HAP-1 (cell line): ENCODE data around the gene CARMIL3.
A peak's percentile ranks its signal among the peaks of the same experiment; 100 is the strongest.

Source experiments
- DNase-seq, 2 experiments: peaks; one replicate each; pipeline ENCODE4 v3.0.0-alpha.2; 2016 to 2020; ENCODE audit warnings: low spot score in 2 of 2
- H3K27me3 ChIP-seq: fragments of 250-450 bp; sonication (Bioruptor Pico); 2 replicates; pipeline ENCODE4 v1.5.1; 2020; ENCODE audit warnings: low read depth, mild to moderate bottlenecking, moderate library complexity
- H3K36me3 ChIP-seq: fragments of 250-450 bp; sonication (Bioruptor Pico); replicated peaks from 2 replicates; pipeline ENCODE4 v1.5.1; 2020; ENCODE audit warnings: mild to moderate bottlenecking
- H3K4me1 ChIP-seq: fragments of 250-450 bp; sonication (Bioruptor Pico); 2 replicates; pipeline ENCODE4 v1.5.1; 2020; ENCODE audit warnings: mild to moderate bottlenecking
- H3K4me3 ChIP-seq: fragments of 250-450 bp; sonication (Bioruptor Pico); 2 replicates; pipeline ENCODE4 v1.5.1; 2020; ENCODE audit warnings: mild to moderate bottlenecking, moderate library complexity
- H3K9me3 ChIP-seq: fragments of 250-450 bp; sonication (Bioruptor Pico); 2 replicates; pipeline ENCODE4 v1.5.1; 2020; ENCODE audit warnings: mild to moderate bottlenecking, moderate library complexity
- in situ Hi-C: fragments of 300-500 bp; cut with MboI; formaldehyde crosslinking; loops from 3 replicates; pipeline ENCODE4 v1.14.3; 2020; ENCODE audit warnings: low sequenced_read_pairs, inconsistent platforms, mixed read lengths

Gene CARMIL3

GRCh38 chr14:24082411-24083080, 30.7 kb downstream of the CARMIL3 start:
- in situ Hi-C loops, result no loop called here
- H3K4me1 ChIP-seq, result no peaks in the 10 kb centered on the region

GRCh38 chr14:24083462-24083861, 31.7 kb downstream of the CARMIL3 start:
- DNase-seq, result no peak
- H3K36me3 ChIP-seq, result no peaks in the 10 kb centered on the region
- no peaks in the 10 kb centered on the region for H3K27me3 ChIP-seq
- H3K4me1 ChIP-seq, result no peaks in the 10 kb centered on the region
- no peak overlapping the region for H3K4me3 ChIP-seq
- in situ Hi-C loops, result no loop called here
- H3K9me3 ChIP-seq, result no peaks in the 10 kb centered on the region

More at GRCh38 chr14:24082411-24083080, 30.7 kb downstream of the CARMIL3 start:
- H3K36me3 ChIP-seq, result no peaks in the 10 kb centered on the region
- H3K27me3 ChIP-seq, result no peaks in the 10 kb centered on the region
- DNase-seq, result no peak
- H3K9me3 ChIP-seq, result no peaks in the 10 kb centered on the region
- H3K4me3 ChIP-seq, result no peak overlapping the region

- H3K9me3 ChIP-seq, result no peaks in the 10 kb centered on the region
- in situ Hi-C loops, result no loop called here
- H3K36me3 ChIP-seq, result no peaks in the 10 kb centered on the region
- no peak overlapping the region for H3K4me3 ChIP-seq
- no peaks in the 10 kb centered on the region for H3K4me1 ChIP-seq
- no peaks in the 10 kb centered on the region for H3K27me3 ChIP-seq
- no peak for DNase-seq
Observed at GRCh38 chr14:24084440-24084839, 32.6 kb downstream of the CARMIL3 start.

GRCh38 chr14:24085215-24085614, 33.4 kb downstream of the CARMIL3 start:
- H3K27me3 ChIP-seq, result no peaks in the 10 kb centered on the region
- no peaks in the 10 kb centered on the region for H3K36me3 ChIP-seq
- no peaks in the 10 kb centered on the region for H3K9me3 ChIP-seq
- H3K4me3 ChIP-seq, result no peak overlapping the region
- DNase-seq, result no peak
- H3K4me1 ChIP-seq, result no peaks in the 10 kb centered on the region
- in situ Hi-C loops, result no loop called here

GRCh38 chr14:24086193-24086955, 34.6 kb downstream of the CARMIL3 start:
- in situ Hi-C loops, result no loop called here
- H3K36me3 ChIP-seq, result no peaks in the 10 kb centered on the region
- H3K4me3 ChIP-seq, result no peak overlapping the region
- no peak for DNase-seq
- no peaks in the 10 kb centered on the region for H3K4me1 ChIP-seq
- no peaks in the 10 kb centered on the region for H3K9me3 ChIP-seq
- no peaks in the 10 kb centered on the region for H3K27me3 ChIP-seq

- in situ Hi-C loops, result no loop called here
- H3K36me3 ChIP-seq, result no peaks in the 10 kb centered on the region
Observed at GRCh38 chr14:24087004-24087403, 35.2 kb downstream of the CARMIL3 start.

GRCh38 chr14:24088095-24088494, 36.3 kb downstream of the CARMIL3 start:
- H3K36me3 ChIP-seq, result no peaks in the 10 kb centered on the region
- no peaks in the 10 kb centered on the region for H3K27me3 ChIP-seq
- no peaks in the 10 kb centered on the region for H3K9me3 ChIP-seq
- in situ Hi-C loops, result no loop called here
- H3K4me1 ChIP-seq, result no peaks in the 10 kb centered on the region; the same call in 1 of the 2 replicates
- DNase-seq, result no peak
- no peak overlapping the region for H3K4me3 ChIP-seq

More at GRCh38 chr14:24087004-24087403, 35.2 kb downstream of the CARMIL3 start:
- Histone ChIP-seq H3K9me3 (no peaks in the 10 kb centered on the region), H3K4me1 (no peaks in the 10 kb centered on the region), H3K4me3 (no peak overlapping the region), H3K27me3 (no peaks in the 10 kb centered on the region)
- no peak for DNase-seq

- H3K9me3 ChIP-seq, result no peaks in the 10 kb centered on the region
- H3K27me3 ChIP-seq, result no peaks in the 10 kb centered on the region
- no peak overlapping the region for H3K4me3 ChIP-seq
- in situ Hi-C loops, result loop anchor here (10.0 kb wide), 1 partner anchor 75 kb away; no protein-coding TSS in a partner anchor
- H3K36me3 ChIP-seq, result no peaks in the 10 kb centered on the region
- DNase-seq, result no peak
- H3K4me1 ChIP-seq, result peaks cover 5% of the 10 kb centered on the region
Observed at GRCh38 chr14:24089890-24090289, 38.1 kb downstream of the CARMIL3 start.

- no peaks in the 10 kb centered on the region for H3K27me3 ChIP-seq
- H3K9me3 ChIP-seq, result no peaks in the 10 kb centered on the region
- no peak for DNase-seq
- H3K4me3 ChIP-seq, result no peak overlapping the region
- in situ Hi-C loops, result loop anchor here (10.0 kb wide), 1 partner anchor 77 kb away; no protein-coding TSS in a partner anchor
- H3K36me3 ChIP-seq, result peaks cover 8% of the 10 kb centered on the region
- peaks cover 11% of the 10 kb centered on the region for H3K4me1 ChIP-seq
Observed at GRCh38 chr14:24092110-24092504, 40.3 kb downstream of the CARMIL3 start.

- Histone ChIP-seq H3K36me3 (peaks cover 8% of the 10 kb centered on the region), H3K4me3 (no peak overlapping the region), H3K9me3 (no peaks in the 10 kb centered on the region), H3K27me3 (no peaks in the 10 kb centered on the region), H3K4me1 (peaks cover 11% of the 10 kb centered on the region)
- in situ Hi-C loops, result loop anchor here (10.0 kb wide), 1 partner anchor 78 kb away; no protein-coding TSS in a partner anchor
- no peak for DNase-seq
Observed at GRCh38 chr14:24092505-24093206, 40.8 kb downstream of the CARMIL3 start.

- no peak for DNase-seq
- in situ Hi-C loops, result loop anchor here (10.0 kb wide), 1 partner anchor 79 kb away; no protein-coding TSS in a partner anchor
- H3K27me3 ChIP-seq, result no peaks in the 10 kb centered on the region
- no peaks in the 10 kb centered on the region for H3K9me3 ChIP-seq
- H3K4me3 ChIP-seq, result peak overlapping the region; percentile 97
- H3K4me1 ChIP-seq, result peaks cover 11% of the 10 kb centered on the region
- peaks cover 14% of the 10 kb centered on the region for H3K36me3 ChIP-seq
Observed at GRCh38 chr14:24093207-24093900, 41.5 kb downstream of the CARMIL3 start.

- in situ Hi-C loops, result loop anchor here (10.0 kb wide), 1 partner anchor 79 kb away; no protein-coding TSS in a partner anchor
- DNase-seq, result peak; percentile 92 to 98
- Histone ChIP-seq H3K36me3 (peaks cover 22% of the 10 kb centered on the region), H3K4me1 (peaks cover 11% of the 10 kb centered on the region), H3K27me3 (no peaks in the 10 kb centered on the region), H3K9me3 (no peaks in the 10 kb centered on the region), H3K4me3 (peak within 1 kb of the TSS; percentile 97)
Observed at GRCh38 chr14:24093901-24094840, 42.4 kb downstream of the CARMIL3 start, which contains the start of gene PCK2. Gene PCK2, plus strand, starts transcription at chr14:24094311. Its CDS starts 95 bp downstream, at chr14:24094406.
